NCI-H774 (cell line): ENCODE results near the gene NECAP2.
A peak's percentile ranks its signal among the peaks of the same experiment; 100 is the strongest.

ENCODE experiments used
- DNase-seq: peaks from one replicate; lab custom pipeline; 2025; lab: John Stamatoyannopoulos, UW

NECAP2 gene

GRCh38 chr1:16440470-16441281 is at the start of gene NECAP2:
NECAP2 (plus strand) TSS chr1:16440724; CDS start chr1:16440762, 38 bp downstream.
- peak; percentile 71 for DNase-seq

GRCh38 chr1:16391411-16391810 is 49.1 kb upstream of the NECAP2 start:
- DNase-seq = no peak

GRCh38 chr1:16392740-16393569 is 47.6 kb upstream of the NECAP2 start:
- DNase-seq = no peak

GRCh38 chr1:16393570-16394521 is 46.7 kb upstream of the NECAP2 start:
- DNase-seq = no peak

- no peak for DNase-seq
Observed at GRCh38 chr1:16394977-16395376, 45.5 kb upstream of the NECAP2 start.

- no peak for DNase-seq
Observed at GRCh38 chr1:16396591-16396990, 43.9 kb upstream of the NECAP2 start.

- no peak for DNase-seq
Observed at GRCh38 chr1:16397120-16397519, 43.4 kb upstream of the NECAP2 start.

- DNase-seq = no peak
Observed at GRCh38 chr1:16398371-16398953, 42.1 kb upstream of the NECAP2 start.

- no peak for DNase-seq
Observed at GRCh38 chr1:16402742-16403141, 37.8 kb upstream of the NECAP2 start.

- no peak for DNase-seq
Observed at GRCh38 chr1:16405441-16405840, 35.1 kb upstream of the NECAP2 start.

GRCh38 chr1:16406868-16407267 is 33.7 kb upstream of the NECAP2 start:
- DNase-seq = no peak

- DNase-seq = no peak
Observed at GRCh38 chr1:16409536-16410152, 30.9 kb upstream of the NECAP2 start.

GRCh38 chr1:16410803-16411202 is 29.7 kb upstream of the NECAP2 start:
- no peak for DNase-seq

- DNase-seq = no peak
Observed at GRCh38 chr1:16413191-16413590, 27.3 kb upstream of the NECAP2 start.

GRCh38 chr1:16418823-16419425 is 21.6 kb upstream of the NECAP2 start:
- no peak for DNase-seq

- DNase-seq = no peak
Observed at GRCh38 chr1:16420424-16421118, 20.0 kb upstream of the NECAP2 start.

- DNase-seq = no peak
Observed at GRCh38 chr1:16421201-16421600, 19.3 kb upstream of the NECAP2 start.

- no peak for DNase-seq
Observed at GRCh38 chr1:16422041-16422440, 18.5 kb upstream of the NECAP2 start.

- DNase-seq = no peak
Observed at GRCh38 chr1:16425125-16426025, 15.1 kb upstream of the NECAP2 start.
